ENCODE measurements around the gene TBCD. TPM values are rescaled to one million over a fixed set of nuclear protein-coding genes. Genes with fewer than 3 reads are reported as not detected.
A peak's percentile ranks its signal among the peaks of the same experiment; 100 is the strongest.

The TBCD gene
- total and polyA plus RNA-seq, 12 donors = 25.6 to 240 (median 66.2) TPM

- intact Hi-C loops (cut with DNase I) = no loop called here
- WGBS, 4 donors = 94 to 97% (median 96%) methylated on average over 5 of the region's 5 CpGs
- DNase-seq = no peak
Measured at GRCh38 chr17:82948957-82949356, 197.1 kb downstream of the TBCD start.

GRCh38 chr17:82949361-82949760, 197.5 kb downstream of the TBCD start:
- no peaks in the 10 kb centered on the region for H3K27me3 ChIP-seq
- H3K36me3 ChIP-seq (replicated peaks in 1 of 2) = no peaks in the 10 kb centered on the region
- DNase-seq = peak in 2 of 7 donors; percentile 1 to 7
- TF ChIP-seq CTCF (IDR thresholded peaks at IDR 0.05) = no peak
- TF ChIP-seq POLR2A (IDR thresholded peaks at IDR 0.05) = no peak
- no peak overlapping the region for H3K4me3 ChIP-seq
- no peak overlapping the region for H3K27ac ChIP-seq
- peaks cover 0 to 19% (median 0%) of the 10 kb centered on the region in 3 donors for H3K9me3 ChIP-seq (replicated peaks in 1 of 3)
- intact Hi-C loops (cut with DNase I) = no loop called here
- 92 to 97% (median 96%) methylated on average over 20 of the region's 20 CpGs for WGBS, 4 donors
- no peaks in the 10 kb centered on the region for H3K4me1 ChIP-seq (replicated peaks in 1 of 2)

More at GRCh38 chr17:82948957-82949356, 197.1 kb downstream of the TBCD start:
- H3K36me3 ChIP-seq (replicated peaks in 1 of 2) = no peaks in the 10 kb centered on the region
- no peak for TF ChIP-seq POLR2A (IDR thresholded peaks at IDR 0.05)
- no peak for TF ChIP-seq CTCF (IDR thresholded peaks at IDR 0.05)
- no peaks in the 10 kb centered on the region for H3K4me1 ChIP-seq (replicated peaks in 1 of 2)
- no peak overlapping the region for H3K4me3 ChIP-seq
- no peak overlapping the region for H3K27ac ChIP-seq
- H3K27me3 ChIP-seq = no peaks in the 10 kb centered on the region
- H3K9me3 ChIP-seq (replicated peaks in 1 of 3) = peaks cover 0 to 21% (median 0%) of the 10 kb centered on the region in 3 donors

- peaks cover 0 to 12% (median 0%) of the 10 kb centered on the region in 3 donors for H3K9me3 ChIP-seq (replicated peaks in 1 of 3)
- TF ChIP-seq POLR2A (IDR thresholded peaks at IDR 0.05) (no peak), CTCF (IDR thresholded peaks at IDR 0.05) (no peak)
- H3K4me1 ChIP-seq (replicated peaks in 1 of 2) = no peaks in the 10 kb centered on the region
- H3K27ac ChIP-seq = no peak overlapping the region
- H3K4me3 ChIP-seq = no peak overlapping the region
- 94 to 98% (median 98%) methylated on average over 10 of the region's 10 CpGs for WGBS, 4 donors
- no peaks in the 10 kb centered on the region for H3K27me3 ChIP-seq
- peak in 2 of 7 donors; percentile 4 to 6 for DNase-seq
- intact Hi-C loops (cut with DNase I) = no loop called here
- no peaks in the 10 kb centered on the region for H3K36me3 ChIP-seq (replicated peaks in 1 of 2)
Measured at GRCh38 chr17:82949984-82950383, 198.1 kb downstream of the TBCD start.

- Histone ChIP-seq H3K9me3 (replicated peaks in 1 of 3) (peaks cover 0 to 6% (median 0%) of the 10 kb centered on the region in 3 donors), H3K36me3 (replicated peaks in 1 of 2) (no peaks in the 10 kb centered on the region), H3K4me3 (no peak overlapping the region), H3K4me1 (replicated peaks in 1 of 2) (no peaks in the 10 kb centered on the region), H3K27ac (no peak overlapping the region), H3K27me3 (no peaks in the 10 kb centered on the region)
- peak in 2 of 7 donors; percentile 1 to 2 for DNase-seq
- TF ChIP-seq POLR2A (IDR thresholded peaks at IDR 0.05) (no peak), CTCF (IDR thresholded peaks at IDR 0.05) (no peak)
- WGBS, 4 donors = 88 to 92% (median 90%) methylated on average over 18 of the region's 18 CpGs
- intact Hi-C loops (cut with DNase I) = no loop called here
Measured at GRCh38 chr17:82950525-82951102, 198.7 kb downstream of the TBCD start.
